H1 (cell line): ENCODE measurements around the gene EHBP1. TPM values are rescaled to one million over a fixed set of nuclear protein-coding genes. Genes with fewer than 3 reads are reported as not detected.

Experiments
- CTCF ChIA-PET: fragments of 300-600 bp; sonication (Branson Sonifier 250); formaldehyde crosslinking; loops from one replicate; lab custom pipeline; 2021; ENCODE audit not compliant: partially characterized antibody; lab: Charles Lee
- POLR2A ChIA-PET: fragments of 300-600 bp; sonication (Branson Sonifier 250); formaldehyde crosslinking; loops from one replicate; lab custom pipeline; 2021; ENCODE audit warnings: inconsistent platforms; ENCODE audit not compliant: partially characterized antibody; lab: Charles Lee
- DNase-seq, 2 experiments: peaks; one replicate each; pipeline versions ENCODE4 v3.0.0 to v3.0.0-alpha.2; 2010 to 2022; ENCODE audit warnings: low spot score in 2 of 2, low read depth in 1 of 2, mixed read lengths in 1 of 2
- FAIRE-seq: peaks from 2 replicates; lab custom pipeline; 2011; peaks lifted over from hg19 to GRCh38; lab: Jason Lieb, UNC
- H2AFZ ChIP-seq: 2 replicates; pipeline ENCODE4 v1.8.1; 2012; ENCODE audit warnings: low read length, inconsistent platforms
- H2AK5ac ChIP-seq: 2 replicates; pipeline ENCODE4 v1.6.1; 2013; ENCODE audit warnings: low read depth, low read length
- H2BK120ac ChIP-seq: replicated peaks from 2 replicates; pipeline ENCODE3; 2013; ENCODE audit warnings: low read depth, low read length, inconsistent platforms
- H2BK12ac ChIP-seq: 2 replicates; pipeline ENCODE4 v1.6.1; 2013; ENCODE audit warnings: low read depth, low read length
- H2BK15ac ChIP-seq: 2 replicates; pipeline ENCODE4 v1.6.1; 2013; ENCODE audit warnings: low read length
- H2BK20ac ChIP-seq: 2 replicates; pipeline ENCODE4 v1.6.1; 2013; ENCODE audit warnings: low read length
- H2BK5ac ChIP-seq: 2 replicates; pipeline ENCODE4 v1.6.1; 2013; ENCODE audit warnings: low read depth, low read length
- H3K14ac ChIP-seq: 2 replicates; pipeline ENCODE4 v1.6.1; 2013; ENCODE audit warnings: inconsistent platforms; ENCODE audit not compliant: insufficient read length
- H3K18ac ChIP-seq: 2 replicates; pipeline ENCODE4 v1.6.1; 2013; ENCODE audit warnings: low read length; ENCODE audit errors: extremely low read depth
- H3K23ac ChIP-seq: 2 replicates; pipeline ENCODE4 v1.6.1; 2013; ENCODE audit warnings: inconsistent platforms; ENCODE audit not compliant: insufficient read length
- H3K23me2 ChIP-seq: 2 replicates; pipeline ENCODE4 v1.6.1; 2013; ENCODE audit warnings: low read depth, low read length
- H3K27ac ChIP-seq: 2 replicates; pipeline ENCODE4 v1.6.1; 2011; ENCODE audit warnings: low read depth, low read length, inconsistent platforms
- H3K27me3 ChIP-seq, 4 experiments: replicated peaks in 1 of 4; 1 replicate in 1 of 4; 2 replicates in 3 of 4; pipeline versions ENCODE4 v1.6.1 to v1.8.1; 2011 to 2013; ENCODE audit warnings: low read length in 3 of 4, mild to moderate bottlenecking in 3 of 4, inconsistent platforms in 2 of 4, mixed read lengths in 2 of 4, moderate library complexity in 1 of 4; ENCODE audit not compliant: control insufficient read depth in 3 of 4, insufficient read depth in 3 of 4; ENCODE audit errors: extremely low read depth in 1 of 4
- H3K36me3 ChIP-seq, 4 experiments: 2 replicates each; pipeline versions ENCODE4 v1.6.1 to v1.8.1; 2011 to 2013; ENCODE audit warnings: mild to moderate bottlenecking in 4 of 4, low read length in 3 of 4, moderate library complexity in 2 of 4, control low read depth in 1 of 4, inconsistent platforms in 1 of 4; ENCODE audit not compliant: insufficient read depth in 4 of 4, control insufficient read depth in 2 of 4
- H3K4ac ChIP-seq: replicated peaks from 2 replicates; pipeline ENCODE3; 2013; ENCODE audit warnings: low read length, low read depth, mixed read lengths, inconsistent platforms; ENCODE audit not compliant: insufficient read length
- H3K4me1 ChIP-seq, 4 experiments: replicated peaks in 1 of 4; 1 replicate in 1 of 4; 2 replicates in 3 of 4; pipeline versions ENCODE4 v1.6.1 to v1.8.1; 2011 to 2013; ENCODE audit warnings: low read length in 3 of 4, inconsistent platforms in 2 of 4, mixed read lengths in 1 of 4; ENCODE audit not compliant: insufficient read depth in 4 of 4, control insufficient read depth in 3 of 4
- H3K4me2 ChIP-seq, 2 experiments: 2 replicates each; pipeline versions ENCODE4 v1.6.1 to v1.8.1; 2011 to 2013; ENCODE audit warnings: low read depth in 2 of 2, low read length in 2 of 2, control low read depth in 1 of 2, inconsistent platforms in 1 of 2, mild to moderate bottlenecking in 1 of 2; ENCODE audit not compliant: insufficient read depth in 1 of 2
- H3K4me3 ChIP-seq, 4 experiments: fragments of 200-600, 300-600 bp in 1 of 4; sonication (generic), shearing (Covaris generic), sonication (Bioruptor Twin) in 1 of 4; 2 replicates each; pipeline versions ENCODE4 v1.5.1 to v1.8.1; 2011 to 2016; ENCODE audit warnings: low read length in 4 of 4, low read depth in 3 of 4, control low read depth in 2 of 4, inconsistent platforms in 2 of 4, mild to moderate bottlenecking in 2 of 4, mixed read lengths in 1 of 4, moderate library complexity in 1 of 4; ENCODE audit not compliant: insufficient read depth in 2 of 4; ENCODE audit errors: extremely low read depth in 1 of 4
- H3K56ac ChIP-seq: replicated peaks from 2 replicates; pipeline ENCODE3; 2013; ENCODE audit warnings: low read depth, mild to moderate bottlenecking, mixed read lengths, low read length, inconsistent platforms; ENCODE audit not compliant: insufficient read length
- H3K79me1 ChIP-seq: 2 replicates; pipeline ENCODE4 v1.6.1; 2013; ENCODE audit warnings: low read depth, low read length, control low read depth
- H3K79me2 ChIP-seq, 2 experiments: 2 replicates each; pipeline versions ENCODE4 v1.6.1 to v1.8.1; 2012 to 2013; ENCODE audit warnings: low read length in 2 of 2, mild to moderate bottlenecking in 2 of 2, inconsistent platforms in 1 of 2; ENCODE audit not compliant: insufficient read depth in 2 of 2, control insufficient read depth in 1 of 2
- H3K9ac ChIP-seq, 4 experiments: replicated peaks in 1 of 4; 1 replicate in 1 of 4; 2 replicates in 3 of 4; pipeline versions ENCODE4 v1.6.1 to v1.8.1; 2011 to 2013; ENCODE audit warnings: low read depth in 3 of 4, low read length in 3 of 4, control low read depth in 2 of 4, mild to moderate bottlenecking in 2 of 4, moderate library complexity in 2 of 4, inconsistent platforms in 1 of 4; ENCODE audit errors: extremely low read depth in 1 of 4
- H3K9me3 ChIP-seq, 2 experiments: 2 replicates each; pipeline versions ENCODE4 v1.6.1 to v1.8.1; 2012 to 2013; ENCODE audit warnings: mild to moderate bottlenecking in 2 of 2, moderate library complexity in 2 of 2, control low read depth in 1 of 2, inconsistent platforms in 1 of 2, low read depth in 1 of 2, low read length in 1 of 2, mixed read lengths in 1 of 2; ENCODE audit not compliant: insufficient read depth in 2 of 2
- H4K20me1 ChIP-seq, 2 experiments: replicated peaks in 1 of 2; 2 replicates each; pipeline versions ENCODE3 to v1.8.1; 2011 to 2013; ENCODE audit warnings: inconsistent platforms in 2 of 2, low read length in 2 of 2, mild to moderate bottlenecking in 1 of 2; ENCODE audit not compliant: insufficient read depth in 2 of 2, control insufficient read depth in 1 of 2
- H4K5ac ChIP-seq: 2 replicates; pipeline ENCODE4 v1.6.1; 2013; ENCODE audit warnings: low read length, low read depth, mixed read lengths, inconsistent platforms; ENCODE audit not compliant: insufficient read length
- H4K8ac ChIP-seq: 2 replicates; pipeline ENCODE4 v1.8.0; 2013; ENCODE audit warnings: mild to moderate bottlenecking, moderate library complexity, low read length, inconsistent platforms; ENCODE audit not compliant: insufficient read depth; ENCODE audit errors: extremely low read depth
- H4K91ac ChIP-seq: replicated peaks from 2 replicates; pipeline ENCODE3; 2013; ENCODE audit warnings: low read length, mixed read lengths, inconsistent platforms; ENCODE audit not compliant: insufficient read length
- GTF2F1 ChIP-seq: IDR thresholded peaks from 2 replicates; pipeline ENCODE4 v1.6.1; 2012; ENCODE audit warnings: low read depth, low read length, improper control_type of control experiment, borderline replicate concordance
- JUND ChIP-seq: IDR thresholded peaks from 2 replicates; pipeline ENCODE4 v1.6.1; 2011; ENCODE audit warnings: mild to moderate bottlenecking, improper control_type of control experiment, low read length
- MAFK ChIP-seq: IDR thresholded peaks from 2 replicates; pipeline ENCODE4 v1.6.1; 2012; ENCODE audit warnings: low read depth, mild to moderate bottlenecking, improper control_type of control experiment, low read length
- RAD21 ChIP-seq, 2 experiments: IDR thresholded peaks in 1 of 2; conservative IDR thresholded peaks in 1 of 2; 2 replicates each; pipeline ENCODE4 v1.6.1; 2011; ENCODE audit warnings: low read depth in 2 of 2, low read length in 2 of 2, improper control_type of control experiment in 1 of 2, inconsistent platforms in 1 of 2, mild to moderate bottlenecking in 1 of 2, moderate library complexity in 1 of 2
- SAP30 ChIP-seq: fragments of 300-600 bp; sonication (generic); IDR thresholded peaks from 2 replicates; pipeline ENCODE4 v1.7.1; 2012; ENCODE audit warnings: low read length, moderate library complexity, mild to moderate bottlenecking, inconsistent platforms; ENCODE audit not compliant: insufficient read depth, insufficient replicate concordance
- SUZ12 ChIP-seq: fragments of 200-600 bp; sonication (generic); IDR thresholded peaks from 2 replicates; pipeline ENCODE4 v1.6.1; 2012; ENCODE audit warnings: mild to moderate bottlenecking, inconsistent platforms, low read length, moderate library complexity, mixed read lengths
- WGBS, 2 experiments: shearing (Covaris generic) in 1 of 2; methylation state at CpG; one replicate each; pipeline versions ENCODE4 v1.1.6 to v1.1.7; 2013 to 2015; ENCODE audit warnings: low lambda C conversion rate in 2 of 2, mixed read lengths in 2 of 2, inconsistent platforms in 1 of 2, low coverage in 1 of 2, missing lambda C conversion rate in 1 of 2; ENCODE audit not compliant: insufficient replicate concordance in 2 of 2, insufficient coverage in 1 of 2, insufficient read length in 1 of 2; ENCODE audit errors: extremely low coverage in 1 of 2, missing lambda C conversion rate in 1 of 2; 5-methylcytosine and 5-hydroxymethylcytosine counted together
- polyA plus RNA-seq, 7 experiments: library from polyadenylated mRNA; depleted of rRNA in 3 of 7; stranded (reverse) in 5 of 7; unstranded in 2 of 7; fragments of >200 nt in 5 of 7; fragments of 200-250 nt in 2 of 7; gene quantifications; 1 replicate in 5 of 7; 2 replicates in 1 of 7; 4 replicates in 1 of 7; pipeline versions ENCODE4 v1.2.1 to v1.2.3, GENCODE V29; 2011 to 2013; ENCODE audit warnings: missing spikeins in 2 of 7, mixed read lengths in 2 of 7
- total RNA-seq: library from RNA; stranded (reverse); fragmentation: NEBNext Ultra II Directional; extraction: Animal tissue kit (Norgen Biotek cat#: 25700); gene quantifications from 2 replicates; pipeline ENCODE4 v1.2.1, GENCODE V29; 2021
- TF ChIP-seq, protein P1 (sequence below): IDR thresholded peaks from 2 replicates; pipeline ENCODE4 v1.6.1; 2012; ENCODE audit warnings: inconsistent platforms
- TF ChIP-seq, protein P2 (sequence below), 3 experiments: IDR thresholded peaks; 1 replicate in 2 of 3; 2 replicates in 1 of 3; pipeline versions ENCODE4 v1.5.1 to v1.6.1; 2011; ENCODE audit warnings: low read length in 3 of 3, mild to moderate bottlenecking in 3 of 3, inconsistent platforms in 2 of 3, low read depth in 1 of 3, moderate library complexity in 1 of 3; ENCODE audit not compliant: insufficient read depth in 1 of 3; ENCODE audit errors: control extremely low read depth in 1 of 3

The EHBP1 gene
- total and polyA plus RNA-seq, 2 of the 8 experiments (the other 6 are each of a cell fraction or from before 2014, with no cell fraction given): 12.0 to 64.1 TPM

DNA sequence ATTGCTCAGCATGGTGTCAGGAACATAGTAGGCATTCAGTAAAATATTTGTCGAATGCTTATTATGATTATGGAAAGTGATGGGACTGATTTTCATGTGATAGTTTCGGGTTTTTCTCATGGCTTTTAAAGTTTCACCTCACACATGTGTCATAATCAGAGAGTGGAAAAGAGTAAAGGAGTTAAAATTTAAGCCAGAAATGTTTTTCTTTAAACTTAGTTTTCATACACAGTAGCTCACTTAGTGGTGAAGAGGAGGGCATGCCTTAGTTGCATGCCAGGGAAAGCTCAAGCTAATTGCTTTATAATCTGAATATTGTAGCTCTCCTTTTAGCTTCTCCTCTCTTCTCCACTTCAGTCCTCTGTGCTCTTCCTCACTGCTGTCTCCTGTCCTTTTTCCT, 38.0 kb downstream of the EHBP1 start:
- Histone ChIP-seq H3K27ac (no peak overlapping the region), H2AFZ (no peak overlapping the region), H3K27me3 (no peaks in the 10 kb centered on the region), H3K9ac (no peak overlapping the region), H3K9me3 (no peaks in the 10 kb centered on the region), H3K14ac (no peak overlapping the region), H2BK5ac (no peak overlapping the region), H2AK5ac (no peak overlapping the region), H4K91ac (no peak overlapping the region), H3K79me2 (peaks cover 0 to 97% of the 10 kb centered on the region in 2 experiments; a peak in 2 of 4 replicates), H4K5ac (no peak overlapping the region), H3K4me1 (peaks cover 0 to 12% (median 6%) of the 10 kb centered on the region in 4 experiments; a peak in 3 of 7 replicates), H3K4ac (no peak overlapping the region), H2BK12ac (no peak overlapping the region), H3K36me3 (peaks cover 0 to 3% (median 1%) of the 10 kb centered on the region in 4 experiments; a peak in 2 of 8 replicates), H4K8ac (no peak overlapping the region), H3K18ac (no peak overlapping the region), H2BK15ac (no peak overlapping the region), H4K20me1 (peaks cover 0 to 3% of the 10 kb centered on the region in 2 experiments), H3K4me2 (no peak overlapping the region; a peak in 1 of 4 replicates), H3K56ac (no peak overlapping the region), H3K23me2 (no peaks in the 10 kb centered on the region; the same call in 1 of the 2 replicates), H2BK20ac (no peak overlapping the region), H2BK120ac (no peak overlapping the region), H3K23ac (no peak overlapping the region), H3K4me3 (no peak overlapping the region), H3K79me1 (no peaks in the 10 kb centered on the region)
- 85% methylated on average over 2 of the region's 2 CpGs; no CpG with 5 or more reads in 1 of the 2 experiments for WGBS, 2 experiments
- no peak for DNase-seq
- ChIA-PET CTCF (no interaction called here), POLR2A (no interaction called here)
- TF ChIP-seq, protein P1, sequence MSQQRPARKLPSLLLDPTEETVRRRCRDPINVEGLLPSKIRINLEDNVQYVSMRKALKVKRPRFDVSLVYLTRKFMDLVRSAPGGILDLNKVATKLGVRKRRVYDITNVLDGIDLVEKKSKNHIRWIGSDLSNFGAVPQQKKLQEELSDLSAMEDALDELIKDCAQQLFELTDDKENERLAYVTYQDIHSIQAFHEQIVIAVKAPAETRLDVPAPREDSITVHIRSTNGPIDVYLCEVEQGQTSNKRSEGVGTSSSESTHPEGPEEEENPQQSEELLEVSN: no peak
- TF ChIP-seq RAD21 (IDR thresholded peaks at IDR 0.05 in 1 of 2, conservative IDR thresholded peaks at IDR 0.05 in 1 of 2; ENCODE audit: low read depth in 2 of 2, low read length in 2 of 2) (no peak), SAP30 (no peak), SUZ12 (no peak), GTF2F1 (no peak), JUND (no peak), MAFK (no peak)
- TF ChIP-seq, protein P2, sequence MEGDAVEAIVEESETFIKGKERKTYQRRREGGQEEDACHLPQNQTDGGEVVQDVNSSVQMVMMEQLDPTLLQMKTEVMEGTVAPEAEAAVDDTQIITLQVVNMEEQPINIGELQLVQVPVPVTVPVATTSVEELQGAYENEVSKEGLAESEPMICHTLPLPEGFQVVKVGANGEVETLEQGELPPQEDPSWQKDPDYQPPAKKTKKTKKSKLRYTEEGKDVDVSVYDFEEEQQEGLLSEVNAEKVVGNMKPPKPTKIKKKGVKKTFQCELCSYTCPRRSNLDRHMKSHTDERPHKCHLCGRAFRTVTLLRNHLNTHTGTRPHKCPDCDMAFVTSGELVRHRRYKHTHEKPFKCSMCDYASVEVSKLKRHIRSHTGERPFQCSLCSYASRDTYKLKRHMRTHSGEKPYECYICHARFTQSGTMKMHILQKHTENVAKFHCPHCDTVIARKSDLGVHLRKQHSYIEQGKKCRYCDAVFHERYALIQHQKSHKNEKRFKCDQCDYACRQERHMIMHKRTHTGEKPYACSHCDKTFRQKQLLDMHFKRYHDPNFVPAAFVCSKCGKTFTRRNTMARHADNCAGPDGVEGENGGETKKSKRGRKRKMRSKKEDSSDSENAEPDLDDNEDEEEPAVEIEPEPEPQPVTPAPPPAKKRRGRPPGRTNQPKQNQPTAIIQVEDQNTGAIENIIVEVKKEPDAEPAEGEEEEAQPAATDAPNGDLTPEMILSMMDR (IDR thresholded peaks at IDR 0.05; ENCODE audit: control extremely low read depth in 1 of 3, insufficient read depth in 1 of 3, low read depth in 1 of 3, low read length in 3 of 3): no peak
- FAIRE-seq: no peak
